Erythroblast (primary cell): ENCODE measurements around the gene CNPY4.
"Not testable (repeated sequence)": the region's sequence is repeated elsewhere in the genome, so short reads cannot be mapped to it uniquely, and the experiment has no call there.

ENCODE experiments used
- DNase-seq, 2 experiments: peaks; one replicate each; lab custom pipeline; 2025; lab: John Stamatoyannopoulos, UW
- GATA1 ChIP-seq: IDR thresholded peaks from 2 replicates; pipeline ENCODE4 v1.6.1; 2011; ENCODE audit warnings: low read depth, mild to moderate bottlenecking, control low read depth, low read length, moderate library complexity
- POLR2A ChIP-seq: IDR thresholded peaks from 2 replicates; pipeline ENCODE4 v1.6.1; 2011; ENCODE audit warnings: mild to moderate bottlenecking, low read length

Gene CNPY4

DNA sequence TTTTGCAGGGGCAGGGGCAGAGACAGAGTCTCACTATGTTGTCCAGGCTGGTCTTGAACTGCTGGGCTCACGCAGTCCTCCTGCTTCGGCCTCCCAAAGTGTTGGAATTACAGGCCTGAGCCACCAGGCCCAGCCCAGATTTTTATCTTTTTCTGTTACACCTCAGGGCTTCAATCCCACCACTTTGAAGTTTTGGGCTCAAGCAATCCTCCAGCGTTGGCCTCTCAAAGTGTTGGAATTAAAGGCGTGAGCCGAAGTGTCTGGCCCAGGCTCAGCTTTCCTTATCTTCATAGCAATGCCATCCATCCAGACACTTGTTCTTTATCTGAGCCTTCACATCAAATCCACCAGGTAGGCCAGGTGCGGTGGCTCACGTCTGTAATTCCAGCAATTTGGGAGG is 4.4 kb upstream of the CNPY4 start:
- TF ChIP-seq POLR2A (no peak), GATA1 (no peak)
- DNase-seq, result no peak

- no peak for DNase-seq
- no peak for TF ChIP-seq GATA1
- TF ChIP-seq POLR2A, result no peak
These were observed 904 bp upstream of the CNPY4 start for GRCh38 chr7:100118388-100119071.

GRCh38 chr7:100119970-100120732 is 717 bp downstream of the CNPY4 start:
- peak; percentile 77 to 81 for DNase-seq

GRCh38 chr7:100120733-100121036 is 1.3 kb downstream of the CNPY4 start:
- DNase-seq, result peak; percentile 57 to 83
- no peak for TF ChIP-seq POLR2A
- no peak for TF ChIP-seq GATA1

More at GRCh38 chr7:100119970-100120732, 717 bp downstream of the CNPY4 start:
- TF ChIP-seq POLR2A (no peak), GATA1 (no peak)

GRCh38 chr7:100122067-100122466 is 2.6 kb downstream of the CNPY4 start:
- DNase-seq, result peak in 1 of 2 experiments; percentile 55
- TF ChIP-seq GATA1 (no peak), POLR2A (no peak)

- peak; percentile 91 to 92 for DNase-seq
- TF ChIP-seq GATA1, result no peak
- no peak for TF ChIP-seq POLR2A
These were observed 3.1 kb downstream of the CNPY4 start for GRCh38 chr7:100122568-100122967.

- peak in 1 of 2 experiments; percentile 58 for DNase-seq
- TF ChIP-seq GATA1, result no peak
- TF ChIP-seq POLR2A, result no peak
These were observed 5.1 kb downstream of the CNPY4 start for GRCh38 chr7:100124301-100125230.

GRCh38 chr7:100126239-100126930 is 7.0 kb downstream of the CNPY4 start:
- no peak for TF ChIP-seq GATA1
- TF ChIP-seq POLR2A, result peak; percentile 79
- DNase-seq, result no peak

DNA sequence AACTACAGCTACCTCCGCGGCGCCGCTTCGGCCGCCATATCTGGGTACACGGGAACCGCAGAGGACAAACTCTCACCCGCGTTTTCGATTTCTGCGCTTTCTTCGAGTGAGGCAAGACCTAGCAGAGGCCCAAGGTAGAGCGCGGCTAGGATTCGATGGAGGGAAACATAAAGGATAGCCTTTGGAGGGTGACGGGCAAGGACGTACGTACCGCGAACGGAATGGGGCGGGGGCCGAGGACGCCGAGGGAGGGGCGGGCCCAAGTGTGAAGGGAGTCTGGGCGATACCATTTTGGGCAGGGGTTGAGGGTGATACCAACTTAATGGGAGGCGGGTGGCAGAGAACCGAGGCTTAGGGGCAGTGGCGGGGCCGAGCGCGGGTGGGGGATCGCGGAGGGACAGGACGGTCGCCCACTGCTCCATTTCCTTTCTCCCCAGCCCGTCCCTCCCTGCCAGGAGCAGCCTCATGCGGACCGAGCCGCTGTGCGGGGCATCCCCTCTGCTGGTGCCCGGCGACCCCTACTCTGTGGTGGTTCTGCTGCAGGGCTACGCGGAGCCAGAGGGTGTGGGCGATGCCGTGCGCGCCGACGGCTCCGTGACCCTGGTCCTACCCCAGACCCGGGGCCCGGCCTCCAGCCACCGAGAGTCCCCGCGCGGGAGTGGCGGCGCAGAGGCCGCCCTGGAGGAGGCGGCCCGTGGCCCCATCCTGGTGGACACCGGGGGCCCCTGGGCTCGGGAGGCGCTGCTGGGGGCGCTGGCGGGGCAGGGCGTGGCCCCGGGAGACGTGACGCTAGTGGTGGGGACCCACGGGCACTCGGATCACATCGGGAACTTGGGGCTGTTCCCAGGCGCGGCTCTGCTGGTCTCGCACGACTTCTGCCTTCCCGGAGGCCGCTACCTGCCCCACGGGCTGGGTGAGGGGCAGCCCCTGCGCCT is 7.8 kb downstream of the CNPY4 start, which contains the start of gene MBLAC1:
TSS of gene MBLAC1 (plus strand) at position 37 of the 935 bp plus-strand sequence. CDS start at position 466, 429 bp downstream.
- TF ChIP-seq GATA1 (no peak), POLR2A (peak; percentile 71)
- DNase-seq, result peak; percentile 97 to 98

- TF ChIP-seq POLR2A (peak; percentile 29), GATA1 (no peak)
- peak; percentile 64 to 65 for DNase-seq
These were observed 8.6 kb downstream of the CNPY4 start for GRCh38 chr7:100127866-100128636.

DNA sequence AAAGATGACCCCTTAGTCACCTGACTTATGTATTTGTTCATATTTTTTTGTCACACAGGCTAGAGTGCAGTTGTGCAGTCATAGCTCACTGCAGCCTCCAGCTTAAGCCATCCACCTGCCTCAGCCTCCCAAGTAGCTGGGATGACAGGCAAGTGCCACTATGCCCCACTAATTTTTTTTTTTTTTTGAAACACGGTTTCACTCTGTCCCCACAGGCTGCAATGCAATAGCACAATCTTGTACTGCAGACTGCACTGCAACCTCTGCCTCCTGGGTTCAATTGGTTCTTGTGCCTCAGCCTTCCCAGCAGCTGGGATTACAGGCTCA is 9.2 kb downstream of the CNPY4 start:
- peak in 1 of 2 experiments; percentile 40 for DNase-seq
- TF ChIP-seq POLR2A, result no peak
- no peak for TF ChIP-seq GATA1

GRCh38 chr7:100130220-100130607 is 10.8 kb downstream of the CNPY4 start:
- DNase-seq, result not testable (repeated sequence)
